GM18519 (cell line): ENCODE measurements around the gene CIDEC.

Experiments
- ATAC-seq: cut with Tn5 transposase; IDR thresholded peaks from one replicate; pipeline ENCODE4 v1.9.1; 2021; ENCODE audit warnings: mild to moderate bottlenecking, moderate library complexity; ENCODE audit not compliant: unreplicated experiment, low FRiP score

CIDEC gene

GRCh38 chr3:9817436-9817835 is 62.6 kb downstream of the CIDEC start:
- no peak for ATAC-seq
